HG02588 (cell line): ENCODE results near the gene SZT2.
"Not testable (repeated sequence)": the region's sequence is repeated elsewhere in the genome, so short reads cannot be mapped to it uniquely, and the experiment has no call there.

Source experiments
- ATAC-seq: cut with Tn5 transposase; IDR thresholded peaks from one replicate; pipeline ENCODE4 v1.9.1; 2021; ENCODE audit warnings: mild to moderate bottlenecking, moderate library complexity; ENCODE audit not compliant: unreplicated experiment

The SZT2 gene

DNA sequence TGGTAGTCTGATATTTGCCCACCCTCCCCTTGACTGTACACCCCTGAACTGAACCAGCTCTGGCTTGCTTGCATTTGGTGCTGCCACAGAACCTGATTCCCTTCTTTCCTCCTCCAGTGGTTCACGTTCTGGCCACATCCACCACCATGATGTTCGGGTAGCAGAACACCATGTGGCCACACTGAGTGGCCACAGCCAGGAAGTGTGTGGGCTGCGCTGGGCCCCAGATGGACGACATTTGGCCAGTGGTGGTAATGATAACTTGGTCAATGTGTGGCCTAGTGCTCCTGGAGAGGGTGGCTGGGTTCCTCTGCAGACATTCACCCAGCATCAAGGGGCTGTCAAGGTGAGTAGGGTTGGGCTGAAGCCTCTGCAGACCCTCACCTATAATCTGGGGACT is 29.1 kb upstream of the SZT2 start:
- ATAC-seq: no peak

DNA sequence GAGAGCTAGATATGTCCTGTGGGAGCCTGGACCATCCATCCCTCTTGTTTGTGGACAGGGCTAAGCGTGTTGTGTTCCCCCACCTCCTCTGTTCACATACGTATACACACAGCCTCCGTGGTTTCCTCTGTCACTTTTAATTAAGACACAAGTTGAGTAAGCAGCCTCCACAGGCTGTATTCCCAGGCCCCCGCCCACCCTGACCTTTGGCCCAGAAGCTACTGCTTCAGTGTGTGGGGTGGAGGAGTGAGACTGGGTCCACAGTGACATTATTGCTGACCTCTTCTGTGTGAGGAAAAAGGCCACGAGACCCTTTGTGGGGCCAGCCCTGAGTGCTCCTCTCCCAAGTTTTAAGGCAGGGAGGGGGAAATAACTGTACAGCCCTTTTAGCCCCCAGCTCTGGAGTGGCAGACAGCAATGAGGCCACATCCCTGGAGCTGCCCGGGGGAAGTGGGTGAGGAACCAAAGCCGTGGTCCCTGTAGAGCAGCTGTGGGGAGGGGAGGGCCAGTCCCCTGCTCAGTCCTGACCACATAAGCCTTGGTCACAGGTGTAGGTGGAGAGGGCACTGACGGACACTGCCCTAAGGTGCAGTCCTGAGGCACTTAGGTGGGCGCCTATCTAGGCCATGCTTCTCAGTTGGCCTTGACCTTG is 26.3 kb upstream of the SZT2 start:
- no peak for ATAC-seq

DNA sequence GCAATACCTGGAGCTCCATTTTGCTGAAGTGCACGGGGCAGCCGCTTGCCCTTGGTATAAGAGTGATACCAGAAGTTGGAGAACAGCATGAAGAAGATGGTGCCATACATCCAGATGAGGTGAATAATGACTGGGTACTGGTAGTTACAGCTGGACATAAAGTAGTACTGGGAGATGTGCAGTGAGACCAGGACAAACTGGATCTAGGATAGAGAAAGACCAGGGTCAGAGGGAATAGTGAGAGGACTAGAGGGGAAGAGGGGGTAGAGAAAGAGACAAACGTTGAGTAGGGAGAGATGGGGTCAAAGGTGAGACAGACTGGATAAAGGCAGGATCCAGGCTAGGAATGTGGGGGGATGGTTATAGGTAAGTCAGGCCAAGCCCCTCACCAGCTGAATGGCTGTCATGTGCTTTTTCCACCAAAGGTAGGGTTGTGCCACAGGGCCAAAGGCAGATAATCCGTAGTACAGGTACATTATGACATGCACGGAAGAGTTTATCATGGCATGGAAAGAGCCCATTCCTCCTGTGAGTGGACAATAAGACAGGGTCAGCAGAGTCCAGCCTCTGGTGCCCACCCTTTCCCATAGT is 25.7 kb upstream of the SZT2 start:
- ATAC-seq: no peak

DNA sequence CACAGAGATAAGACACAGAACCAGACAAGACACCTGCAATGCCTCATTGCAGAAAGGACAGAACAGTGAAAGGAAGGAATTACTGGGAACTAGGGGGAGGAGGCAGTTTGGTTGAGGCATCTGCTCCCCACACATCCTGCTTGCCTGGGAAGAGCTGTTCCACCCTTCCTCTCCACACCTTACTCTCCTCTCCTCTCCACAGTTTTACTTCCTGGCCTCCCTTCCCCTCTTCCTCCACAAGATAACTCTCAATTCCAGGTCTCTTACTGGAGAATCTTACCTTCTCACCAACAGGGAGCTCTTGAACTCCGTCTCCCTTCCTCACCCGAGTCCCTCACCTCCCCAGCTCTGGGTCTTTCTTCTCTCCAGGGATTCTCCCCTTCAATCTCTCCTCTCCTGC is 24.0 kb upstream of the SZT2 start:
- no peak for ATAC-seq

DNA sequence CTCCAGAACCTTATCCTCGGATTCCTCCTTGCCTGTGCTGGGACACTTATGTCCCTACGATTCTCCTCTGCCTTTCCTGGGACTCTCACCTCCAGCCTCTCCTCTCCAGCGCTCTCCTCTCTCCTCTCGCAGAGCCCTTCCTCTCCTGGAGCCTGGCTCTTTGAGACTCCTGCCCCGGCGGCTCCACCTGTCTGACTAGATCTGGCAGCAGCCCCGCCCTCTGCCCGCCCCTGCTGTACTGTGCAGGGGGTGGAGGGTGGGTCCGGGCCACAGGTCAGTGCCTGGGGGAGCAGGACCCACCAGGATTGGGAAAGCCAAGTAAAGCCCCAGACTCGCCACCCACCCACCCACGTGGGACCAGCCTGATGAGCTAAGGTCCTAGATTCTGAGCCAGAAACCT is 23.5 kb upstream of the SZT2 start:
- ATAC-seq: no peak

DNA sequence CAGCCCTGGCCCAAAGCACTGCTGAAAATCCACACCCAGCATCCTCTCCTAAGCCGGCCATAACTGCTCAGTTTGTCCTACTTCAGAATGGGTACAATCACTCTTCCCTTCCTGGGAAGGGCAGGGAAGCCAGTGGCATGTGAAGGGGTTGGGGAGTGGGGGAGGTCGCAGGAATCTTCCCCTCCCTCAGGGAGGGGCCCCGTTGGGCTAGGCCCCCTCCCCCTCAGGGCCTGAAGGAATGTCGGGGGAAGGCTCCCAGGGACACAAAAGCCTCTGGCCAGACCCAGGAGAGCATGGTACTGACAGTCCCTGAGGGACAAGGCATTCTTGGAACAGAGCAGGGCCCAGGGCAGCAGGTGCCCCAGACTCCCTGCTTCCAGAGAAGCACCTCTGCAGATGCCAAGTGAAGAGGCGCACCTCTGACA is 23.1 kb upstream of the SZT2 start:
- ATAC-seq: no peak

DNA sequence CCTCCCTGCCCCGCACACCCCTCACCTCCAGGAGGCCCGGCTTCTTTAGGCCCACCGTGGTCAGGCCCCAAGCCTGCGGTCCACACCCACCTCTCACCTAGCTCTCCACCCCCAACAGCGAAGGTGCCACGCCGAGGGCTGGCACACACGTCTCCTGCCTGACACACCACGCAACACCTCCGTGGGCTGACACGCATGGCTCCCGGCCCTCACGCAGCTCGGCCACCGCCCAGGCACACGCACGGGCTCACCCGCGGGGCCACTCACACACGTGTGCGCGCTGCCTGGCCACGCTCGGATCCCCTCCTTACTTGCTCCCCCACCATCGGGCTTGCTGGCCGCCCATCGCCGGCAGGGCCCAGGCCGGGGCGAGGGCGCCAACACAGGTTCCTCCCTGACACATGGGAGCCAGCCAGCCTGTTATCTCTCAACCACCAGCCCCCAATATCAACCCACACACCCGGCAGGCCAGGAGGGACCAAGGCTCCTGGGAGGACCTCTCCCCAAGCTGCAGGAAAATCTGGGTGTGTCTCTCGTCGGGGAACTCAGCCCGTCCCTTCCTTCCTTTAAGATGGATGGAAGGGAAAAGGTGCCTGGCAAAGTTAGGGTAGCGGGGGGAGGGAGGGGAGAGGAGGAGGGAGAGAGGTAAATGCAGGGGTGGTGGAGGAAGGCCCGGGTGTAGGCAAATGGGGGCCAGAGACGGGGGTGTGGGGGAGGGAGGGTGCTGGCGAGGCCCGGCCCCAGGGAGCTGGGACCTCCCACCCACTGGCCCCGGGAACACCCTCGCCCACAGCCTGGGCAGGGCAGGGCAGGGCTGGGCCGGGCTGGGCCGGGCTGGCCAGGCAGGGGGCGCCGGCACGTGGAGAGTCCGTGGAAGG is 22.4 kb upstream of the SZT2 start:
- peak; percentile 38 for ATAC-seq

DNA sequence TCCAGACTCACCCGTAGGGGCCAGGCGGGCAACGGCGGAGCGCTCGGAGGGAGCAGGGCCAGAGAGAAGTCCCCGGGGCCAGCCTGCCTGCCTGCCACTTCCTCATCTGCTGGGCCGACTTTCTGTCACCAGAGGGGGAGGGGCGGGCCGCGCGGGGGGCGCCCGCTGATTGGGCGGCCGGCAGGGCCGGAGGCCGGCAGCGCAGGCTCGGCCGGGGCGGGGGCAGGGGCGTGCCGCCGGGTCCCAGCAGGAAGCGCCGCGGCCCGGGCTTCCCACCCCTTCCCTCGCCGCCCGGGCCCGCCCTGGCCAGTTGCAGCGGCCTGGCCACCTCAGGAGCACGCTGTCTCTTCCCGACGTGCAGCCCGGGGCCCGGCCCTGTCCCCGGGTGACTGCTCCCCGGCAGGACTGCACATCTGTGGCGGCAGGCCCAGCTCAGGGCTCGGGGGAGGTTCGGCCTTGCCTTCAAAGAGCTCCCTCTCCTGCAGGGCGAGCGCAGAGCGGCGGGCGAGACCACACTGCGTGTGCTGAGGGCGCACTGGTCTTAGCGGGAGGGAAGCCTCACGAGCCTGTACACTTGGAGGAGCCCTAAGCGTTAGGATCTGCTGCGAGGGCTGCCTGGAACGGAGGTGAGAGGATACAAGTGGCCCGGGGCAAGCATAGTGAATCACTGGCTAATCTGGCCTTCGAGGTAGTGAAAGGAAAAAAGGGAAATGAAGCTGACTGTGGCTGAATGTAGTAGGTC is 21.6 kb upstream of the SZT2 start, which contains the start of gene ELOVL1:
TSS of gene ELOVL1 (minus strand) at position 108 of the 742 bp plus-strand sequence. CDS start 2,402 bp downstream, outside the sequence.
- ATAC-seq: peak; percentile 71

DNA sequence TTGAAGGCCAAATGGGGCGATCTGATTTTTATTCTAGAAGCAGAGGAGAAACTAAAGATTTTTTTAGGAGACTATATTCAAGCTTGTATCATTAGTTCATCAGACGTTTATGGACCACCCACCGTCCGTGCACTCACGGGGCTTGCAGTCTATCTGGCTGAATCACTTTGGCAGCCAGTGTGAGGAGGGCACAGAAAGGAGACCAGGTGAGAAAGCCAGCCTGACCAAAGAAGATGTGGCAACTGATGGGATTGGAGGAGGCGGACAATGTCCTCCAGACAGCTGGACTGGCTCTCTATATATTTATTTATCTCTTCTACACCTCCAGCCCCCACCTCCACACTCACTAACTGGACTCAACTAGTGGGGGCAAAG is 21.1 kb upstream of the SZT2 start:
- ATAC-seq: no peak

DNA sequence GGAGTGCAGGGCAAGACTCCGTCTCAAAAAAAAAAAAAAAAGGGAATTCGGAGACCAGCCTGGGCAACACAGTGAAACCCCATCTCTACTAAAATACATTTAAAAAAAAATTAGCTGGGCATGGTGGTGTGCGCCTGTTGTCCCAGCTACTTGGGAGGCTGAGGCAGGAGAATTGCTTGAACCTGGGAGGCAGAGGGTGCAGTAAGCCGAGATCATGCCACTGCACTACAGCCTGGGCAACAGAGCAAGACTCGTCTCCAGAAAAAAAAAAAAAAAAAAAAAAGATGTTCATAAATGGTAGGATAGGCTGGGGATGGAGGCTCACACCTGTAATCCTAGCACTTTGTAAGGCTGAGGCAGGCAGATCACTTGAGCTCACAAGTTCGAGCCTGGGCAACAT is 19.9 kb upstream of the SZT2 start:
- not testable (repeated sequence) for ATAC-seq

DNA sequence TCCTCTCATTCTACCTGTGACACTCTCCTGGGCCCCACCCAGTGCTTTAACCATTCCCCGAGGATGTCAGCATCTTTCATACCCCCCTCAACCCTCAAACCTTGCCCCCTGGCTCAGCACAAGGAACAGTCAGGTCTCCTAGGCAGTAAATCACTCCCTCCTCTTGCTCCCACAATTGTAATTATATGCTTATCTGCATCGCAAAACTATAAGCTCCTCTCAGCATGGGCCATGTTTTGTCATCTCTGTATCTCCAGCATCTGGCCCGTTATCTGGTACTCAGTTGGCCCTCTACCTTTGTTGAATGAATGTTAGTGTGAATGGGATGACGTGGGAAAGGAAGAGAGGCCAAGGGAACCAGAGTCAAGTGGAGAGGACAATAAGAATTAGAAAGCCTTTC is 19.1 kb upstream of the SZT2 start:
- ATAC-seq: no peak

DNA sequence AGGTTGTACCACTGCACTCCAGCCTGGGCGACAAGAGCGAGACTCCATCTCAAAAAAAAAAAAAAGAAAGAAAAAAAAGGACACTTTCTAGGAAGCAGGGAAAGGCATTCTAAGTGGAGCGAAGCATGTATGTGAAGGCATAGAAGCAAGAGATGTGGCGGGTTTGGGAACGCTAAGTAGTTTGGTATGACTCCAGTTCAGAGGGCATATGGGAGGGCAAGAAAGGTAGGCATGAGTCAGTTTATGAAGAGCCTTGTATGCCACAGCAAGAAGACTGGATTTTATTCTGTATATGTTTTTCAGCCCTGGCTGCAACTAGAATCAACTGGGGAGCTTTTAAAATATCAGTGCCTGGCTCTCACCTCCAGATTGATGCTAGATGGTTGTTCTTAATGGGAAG is 17.5 kb upstream of the SZT2 start:
- no peak for ATAC-seq

DNA sequence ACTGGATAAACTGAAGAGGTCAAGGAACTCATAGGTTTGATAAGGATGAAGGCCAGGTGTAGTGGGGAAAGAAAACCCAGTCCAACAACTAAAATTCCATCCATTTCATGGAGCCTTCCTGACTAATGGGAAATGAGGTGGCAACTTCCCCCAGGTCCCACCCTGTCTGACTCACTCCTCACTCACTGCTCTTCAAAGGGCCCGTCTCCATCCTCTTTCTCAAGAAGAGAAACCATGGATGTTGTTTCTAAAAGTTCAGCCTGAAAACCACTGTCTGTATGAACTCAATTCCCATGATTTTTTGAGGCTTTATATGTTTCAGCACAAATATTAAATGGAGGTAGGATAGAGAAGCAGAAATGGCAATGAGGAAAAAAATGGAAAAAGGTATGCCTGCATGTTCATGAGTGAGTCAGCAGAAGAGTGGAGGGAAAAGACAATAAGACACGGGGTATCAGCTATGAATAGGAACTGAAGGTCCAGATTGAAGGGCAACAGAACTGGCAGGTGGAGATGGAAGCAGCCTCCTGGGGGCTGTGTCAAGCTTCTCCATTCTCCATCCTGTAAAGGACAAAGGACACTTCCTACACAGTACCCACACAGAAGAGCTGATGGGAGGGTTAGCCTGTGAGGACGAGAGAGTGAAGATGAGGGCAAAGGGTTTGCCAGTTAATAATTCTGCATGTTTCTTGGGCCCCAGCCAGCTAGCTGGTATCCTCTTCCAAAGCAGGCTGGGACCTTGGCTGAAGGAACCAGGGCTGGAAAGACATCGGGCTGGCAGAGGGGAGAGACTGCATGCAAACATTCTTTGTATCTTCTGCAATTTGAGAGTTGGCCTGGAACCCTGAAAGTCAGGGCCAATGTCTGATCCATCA is 16.4 kb upstream of the SZT2 start:
- no peak for ATAC-seq

DNA sequence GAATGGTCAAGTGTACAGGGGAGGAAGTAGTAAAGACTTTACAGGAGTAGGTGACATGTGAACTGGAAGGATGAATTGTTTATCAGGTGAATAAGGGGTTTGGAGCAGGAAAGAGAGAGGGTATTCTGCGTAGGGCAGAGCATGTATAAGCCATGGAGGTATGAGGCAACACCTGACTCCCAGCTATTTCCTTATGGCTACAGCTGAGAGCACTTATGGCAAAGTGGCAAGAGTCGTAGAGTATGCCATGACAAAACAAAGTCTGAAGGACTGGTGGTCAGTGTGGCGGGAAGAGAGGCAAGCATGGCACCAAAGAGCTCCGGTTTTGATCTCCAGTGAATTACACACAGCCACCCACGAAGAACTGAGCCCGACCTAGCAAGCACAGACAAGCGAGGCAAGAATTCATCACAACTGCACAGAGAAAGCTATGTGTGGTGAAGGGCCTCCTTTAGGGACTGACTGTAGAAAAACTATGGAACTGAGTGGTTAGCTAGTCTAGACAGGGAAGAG is 12.9 kb upstream of the SZT2 start:
- ATAC-seq: no peak

DNA sequence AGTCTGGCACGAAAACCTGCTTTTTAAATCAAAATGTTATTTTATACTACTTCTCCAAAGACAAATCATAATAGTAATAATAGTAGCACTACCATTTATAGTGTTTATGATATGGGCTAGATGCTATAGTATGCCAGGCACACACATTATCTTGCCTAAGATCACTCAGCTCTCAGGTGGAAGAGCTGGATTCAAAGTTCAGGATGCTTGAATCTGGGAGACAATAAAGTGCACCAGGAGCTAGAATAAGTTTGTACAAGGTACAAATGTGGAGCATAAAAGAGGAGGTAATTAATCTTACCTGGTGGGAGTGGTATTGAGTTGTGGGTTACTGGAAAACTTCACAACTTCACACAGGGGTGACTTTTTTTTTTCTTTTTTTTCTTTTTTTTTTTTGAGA is 11.9 kb upstream of the SZT2 start:
- no peak for ATAC-seq

DNA sequence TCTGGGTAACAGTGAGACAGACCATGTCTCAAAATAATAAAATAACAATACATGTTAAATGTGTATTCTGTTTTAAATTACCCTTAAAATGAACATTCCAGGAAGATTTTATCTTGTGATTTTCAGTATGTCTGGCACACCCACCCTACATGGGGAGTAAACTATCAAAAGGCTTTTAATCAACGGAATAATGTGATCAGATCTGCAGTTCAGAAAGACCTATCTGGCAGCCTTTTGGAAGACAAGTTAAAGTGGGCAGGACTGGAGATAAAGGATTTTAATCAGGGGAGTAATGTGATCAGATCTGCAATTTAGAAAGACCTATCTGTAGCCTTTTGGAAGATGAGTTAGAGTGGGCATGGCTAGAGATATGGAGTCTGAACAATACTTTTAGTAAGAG is 10.2 kb upstream of the SZT2 start:
- no peak for ATAC-seq

DNA sequence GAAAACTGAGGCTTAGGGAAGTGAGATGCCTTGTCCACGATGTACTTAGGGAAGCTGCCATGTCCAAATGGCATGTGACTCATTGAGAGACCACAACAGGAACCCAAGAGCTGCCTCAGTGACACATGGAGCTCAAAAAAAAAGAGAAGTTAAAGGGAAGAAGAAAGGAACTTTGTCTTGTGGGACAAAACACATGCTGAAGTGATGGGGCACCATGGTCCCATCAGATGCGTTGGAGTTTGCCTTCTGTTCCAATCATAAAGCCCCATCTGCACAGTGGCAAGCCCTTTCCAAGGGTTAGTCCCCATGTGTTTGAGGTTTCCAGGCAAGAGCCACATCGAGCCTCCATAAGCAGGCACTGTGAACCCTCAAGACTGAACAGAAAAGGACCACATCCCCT is 8.1 kb upstream of the SZT2 start:
- ATAC-seq: no peak

DNA sequence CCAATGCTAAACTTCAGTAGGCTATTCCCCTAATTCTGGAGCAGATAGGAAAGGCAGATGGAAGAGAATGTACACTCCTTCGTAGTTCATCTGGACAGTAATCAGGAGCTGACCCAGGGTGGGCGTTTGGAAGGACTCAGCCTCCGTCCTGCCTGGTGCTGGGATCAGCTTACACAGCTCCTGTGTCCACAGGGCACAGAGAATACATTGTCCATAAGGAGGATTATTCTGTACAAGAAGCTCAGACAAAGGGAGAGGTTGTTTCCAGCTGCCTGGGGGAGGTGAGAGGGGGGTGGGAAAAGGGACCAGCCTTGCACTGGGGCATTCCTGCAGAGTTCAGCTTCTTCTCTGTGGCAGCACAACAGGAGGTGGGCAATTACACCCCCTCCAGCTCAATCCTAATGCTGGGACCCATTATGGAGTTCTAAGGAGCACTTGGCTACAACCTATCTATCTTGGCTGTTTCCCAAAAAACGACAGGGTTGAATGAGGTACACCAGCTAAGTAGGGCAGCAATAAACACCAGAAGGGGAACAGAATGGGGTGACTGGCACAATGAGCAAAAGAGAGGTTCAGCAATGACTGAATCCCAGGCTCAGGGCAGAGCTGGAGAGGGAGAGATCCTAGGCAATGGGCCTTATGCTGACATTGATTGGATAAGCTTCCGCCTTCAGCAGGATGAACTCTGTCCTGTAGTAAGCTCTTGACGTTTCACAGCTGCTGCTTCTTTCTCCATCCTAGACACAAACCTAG is 7.5 kb upstream of the SZT2 start:
- no peak for ATAC-seq

DNA sequence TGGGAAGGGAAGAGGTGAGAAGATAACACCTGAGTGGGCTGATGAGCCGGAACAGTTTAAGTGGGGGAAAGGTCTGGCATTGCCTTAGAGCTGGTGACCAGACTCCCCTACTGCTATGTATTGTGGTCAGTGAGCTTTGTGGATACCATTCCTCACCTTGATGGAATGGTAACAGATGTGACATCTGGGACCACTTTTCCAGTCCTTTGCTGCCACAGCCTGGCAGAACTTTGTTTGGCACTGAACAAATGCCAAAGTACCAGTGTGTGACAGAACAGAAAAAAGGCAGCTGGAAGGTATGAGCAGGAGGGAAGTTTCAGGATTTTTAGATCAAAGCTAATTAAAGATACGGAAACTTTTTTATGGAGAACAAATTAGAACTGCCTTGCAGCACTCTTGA is 6.2 kb upstream of the SZT2 start:
- ATAC-seq: no peak
